Vagina (tissue), 2 donors: Measurements from ENCODE around the gene SERINC5. TPM values are rescaled to one million over a fixed set of nuclear protein-coding genes. Genes with fewer than 3 reads are reported as not detected.
"Not testable (repeated sequence)": the region's sequence is repeated elsewhere in the genome, so short reads cannot be mapped to it uniquely, and the experiment has no call there.

ENCODE experiments used
- DNase-seq, 2 donors: peaks; one replicate each; pipeline ENCODE4 v3.0.0-alpha.2; 2017; ENCODE audit errors: extremely low spot score in 2 of 2
- H3K27ac ChIP-seq: fragments of 200-600 bp; sonication (generic); one replicate; pipeline ENCODE4 v1.5.1; 2019
- H3K27me3 ChIP-seq: fragments of 200-600 bp; sonication (generic); one replicate; pipeline ENCODE4 v1.5.1; 2019
- H3K36me3 ChIP-seq, 2 donors: fragments of 200-600 bp; sonication (generic); one replicate each; pipeline ENCODE4 v1.5.1; 2017 to 2019
- H3K4me1 ChIP-seq: fragments of 200-600 bp; sonication (generic); one replicate; pipeline ENCODE4 v1.5.1; 2019
- H3K4me3 ChIP-seq, 2 donors: fragments of 200-600 bp; sonication (generic); 1 replicate in 1 of 2; 2 replicates in 1 of 2; pipeline ENCODE4 v1.5.1; 2016 to 2019
- H3K9me3 ChIP-seq: fragments of 200-600 bp; sonication (generic); one replicate; pipeline ENCODE4 v1.5.1; 2019
- POLR2A ChIP-seq, 2 donors: fragments of 450-650 bp; IDR thresholded peaks; one replicate each; pipeline ENCODE4 v1.6.1; 2017; ENCODE audit warnings: antibody characterized with exemption in 2 of 2, mild to moderate bottlenecking in 2 of 2, moderate library complexity in 2 of 2
- POLR2AphosphoS5 ChIP-seq, 2 donors: sonication (generic); formaldehyde crosslinking; IDR thresholded peaks; one replicate each; pipeline ENCODE4 v1.9.0; 2017; ENCODE audit warnings: antibody characterized with exemption in 2 of 2, mild to moderate bottlenecking in 2 of 2, low read depth in 1 of 2; ENCODE audit not compliant: insufficient read depth in 1 of 2
- intact Hi-C: fragments of 100-400 bp; cut with DNase I; formaldehyde crosslinking; loops from one replicate; pipeline ENCODE4 v1.15.1; 2023
- total RNA-seq: library from RNA; depleted of rRNA; stranded (reverse); fragments of >200 nt; gene quantifications from one replicate; pipeline ENCODE4 v1.2.3, GENCODE V29; 2016
- TF ChIP-seq, protein P1 (sequence below), 3 experiments: fragments of 450-650 bp in 2 of 3; fragments of 200-600 bp in 1 of 3; sonication (generic) in 1 of 3; IDR thresholded peaks; one replicate each; pipeline ENCODE4 v1.5.1; 2017 to 2019; ENCODE audit warnings: antibody characterized with exemption in 3 of 3, mild to moderate bottlenecking in 2 of 3, moderate library complexity in 2 of 3

Gene SERINC5
- total RNA-seq, result 35.6 TPM

DNA sequence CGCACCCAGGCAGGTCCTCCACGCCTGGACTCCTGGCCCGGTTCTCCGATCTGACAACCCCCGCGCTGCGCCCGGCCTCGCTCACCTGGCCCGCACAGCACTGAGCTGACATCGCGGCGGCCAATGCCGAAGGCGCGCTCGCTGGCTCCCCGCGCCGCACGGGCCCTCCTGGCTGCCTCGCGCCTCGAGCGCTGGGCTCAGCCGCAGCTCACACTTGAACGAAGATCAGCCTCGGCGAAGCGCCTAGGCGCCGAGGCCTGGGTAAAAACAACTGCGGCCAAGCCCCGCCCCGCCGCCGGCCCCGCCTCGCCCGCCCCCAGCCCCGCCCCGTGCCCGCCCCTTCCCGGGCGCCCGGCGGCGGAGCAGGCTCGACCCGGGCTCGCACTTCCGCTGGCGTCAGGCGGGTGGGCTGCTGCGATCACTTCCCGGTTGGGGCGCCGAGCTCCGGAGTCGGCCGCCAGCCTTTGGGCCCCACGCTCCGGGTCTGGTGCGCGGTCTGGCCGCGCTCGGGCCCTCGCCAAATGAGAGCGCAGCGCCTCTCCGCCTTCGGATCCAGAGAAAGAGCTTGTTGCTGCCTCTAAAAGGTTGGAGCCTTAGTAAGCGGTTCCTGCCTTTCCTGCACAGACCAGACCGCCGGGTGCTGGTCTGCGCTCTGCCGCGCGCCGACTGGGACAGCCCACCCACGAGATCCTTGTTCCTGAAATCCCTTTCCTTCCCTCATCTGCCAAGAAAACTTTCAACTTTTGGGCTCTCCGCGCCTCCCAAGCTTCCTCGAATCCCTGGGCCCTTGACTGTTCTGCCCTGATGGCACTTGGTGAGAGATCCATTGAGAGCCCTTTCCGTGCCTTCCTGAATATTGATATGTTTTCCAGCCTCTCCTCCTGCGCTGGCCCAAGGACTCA, at the start of gene SERINC5:
Gene SERINC5 (minus strand): TSS at position 238 of the 902 bp plus-strand sequence. CDS start 126 bp downstream, at position 112.
- Histone ChIP-seq H3K36me3 (no peaks in the 10 kb centered on the region), H3K27ac (peak within 1 kb of the TSS; percentile 96), H3K9me3 (no peaks in the 10 kb centered on the region), H3K27me3 (no peaks in the 10 kb centered on the region), H3K4me3 (peak within 1 kb of the TSS; percentile 64 to 79), H3K4me1 (peaks cover 51% of the 10 kb centered on the region)
- intact Hi-C loops, result loop anchor here (5.0 kb wide), 2 partner anchors 114 to 151 kb away; partner anchors contain the start of gene ZFYVE16
- peak in 1 of 2 donors; percentile 90 for TF ChIP-seq POLR2A (IDR thresholded peaks at IDR 0.05)
- TF ChIP-seq, protein P1, sequence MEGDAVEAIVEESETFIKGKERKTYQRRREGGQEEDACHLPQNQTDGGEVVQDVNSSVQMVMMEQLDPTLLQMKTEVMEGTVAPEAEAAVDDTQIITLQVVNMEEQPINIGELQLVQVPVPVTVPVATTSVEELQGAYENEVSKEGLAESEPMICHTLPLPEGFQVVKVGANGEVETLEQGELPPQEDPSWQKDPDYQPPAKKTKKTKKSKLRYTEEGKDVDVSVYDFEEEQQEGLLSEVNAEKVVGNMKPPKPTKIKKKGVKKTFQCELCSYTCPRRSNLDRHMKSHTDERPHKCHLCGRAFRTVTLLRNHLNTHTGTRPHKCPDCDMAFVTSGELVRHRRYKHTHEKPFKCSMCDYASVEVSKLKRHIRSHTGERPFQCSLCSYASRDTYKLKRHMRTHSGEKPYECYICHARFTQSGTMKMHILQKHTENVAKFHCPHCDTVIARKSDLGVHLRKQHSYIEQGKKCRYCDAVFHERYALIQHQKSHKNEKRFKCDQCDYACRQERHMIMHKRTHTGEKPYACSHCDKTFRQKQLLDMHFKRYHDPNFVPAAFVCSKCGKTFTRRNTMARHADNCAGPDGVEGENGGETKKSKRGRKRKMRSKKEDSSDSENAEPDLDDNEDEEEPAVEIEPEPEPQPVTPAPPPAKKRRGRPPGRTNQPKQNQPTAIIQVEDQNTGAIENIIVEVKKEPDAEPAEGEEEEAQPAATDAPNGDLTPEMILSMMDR (IDR thresholded peaks at IDR 0.05), result no peak
- peak in 1 of 2 donors; percentile 95 for TF ChIP-seq POLR2AphosphoS5 (IDR thresholded peaks at IDR 0.05; ENCODE audit: insufficient read depth in 1 of 2, low read depth in 1 of 2)
- peak in 1 of 2 donors; percentile 93 for DNase-seq

DNA sequence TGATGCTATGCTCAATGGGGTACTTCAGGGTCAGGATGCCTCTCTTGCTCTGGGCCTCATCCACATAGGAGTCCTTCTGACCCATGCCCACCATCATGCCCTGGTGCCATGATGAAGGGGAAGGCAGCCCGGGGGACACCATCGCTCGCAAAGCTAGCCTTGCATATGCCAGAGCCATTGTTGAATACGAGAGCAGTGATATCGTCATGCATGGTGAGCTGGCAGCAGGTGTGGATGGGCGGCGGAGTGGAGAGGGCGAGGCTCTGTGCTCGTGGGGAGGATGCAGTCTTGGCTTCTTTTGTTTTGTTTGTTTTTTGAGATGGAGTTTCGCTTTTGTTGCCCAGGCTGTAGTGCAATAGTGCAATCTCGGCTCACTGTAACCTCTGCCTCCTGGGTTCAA, 46.8 kb upstream of the SERINC5 start:
- no peak for DNase-seq
- Histone ChIP-seq H3K27me3 (no peaks in the 10 kb centered on the region), H3K4me3 (no peak overlapping the region), H3K4me1 (no peaks in the 10 kb centered on the region), H3K36me3 (no peaks in the 10 kb centered on the region), H3K9me3 (no peaks in the 10 kb centered on the region), H3K27ac (no peak overlapping the region)
- intact Hi-C loops, result no loop called here
- no peak for TF ChIP-seq POLR2A (IDR thresholded peaks at IDR 0.05)
- TF ChIP-seq, protein P1 (IDR thresholded peaks at IDR 0.05), result no peak
- TF ChIP-seq POLR2AphosphoS5 (IDR thresholded peaks at IDR 0.05; ENCODE audit: insufficient read depth in 1 of 2, low read depth in 1 of 2), result no peak

DNA sequence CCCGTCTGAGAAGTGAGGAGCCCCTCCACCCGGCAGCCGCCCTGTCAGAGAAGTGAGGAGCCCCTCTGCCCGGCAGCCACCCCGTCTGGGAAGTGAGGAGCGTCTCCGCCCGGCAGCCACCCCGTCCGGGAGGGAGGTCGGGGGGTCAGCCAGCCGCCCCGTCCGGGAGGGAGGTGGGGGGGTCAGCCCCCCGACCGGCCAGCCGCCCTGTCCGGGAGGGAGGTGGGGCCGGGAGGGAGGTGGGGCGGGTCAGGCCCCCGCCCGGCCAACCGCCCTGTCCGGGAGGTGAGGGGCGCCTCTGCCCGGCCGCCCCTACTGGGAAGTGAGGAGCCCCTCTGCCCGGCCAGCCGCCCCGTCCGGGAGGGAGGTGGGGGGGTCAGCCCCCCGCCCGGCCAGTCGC, 45.5 kb upstream of the SERINC5 start:
- DNase-seq, result not testable (repeated sequence)

DNA sequence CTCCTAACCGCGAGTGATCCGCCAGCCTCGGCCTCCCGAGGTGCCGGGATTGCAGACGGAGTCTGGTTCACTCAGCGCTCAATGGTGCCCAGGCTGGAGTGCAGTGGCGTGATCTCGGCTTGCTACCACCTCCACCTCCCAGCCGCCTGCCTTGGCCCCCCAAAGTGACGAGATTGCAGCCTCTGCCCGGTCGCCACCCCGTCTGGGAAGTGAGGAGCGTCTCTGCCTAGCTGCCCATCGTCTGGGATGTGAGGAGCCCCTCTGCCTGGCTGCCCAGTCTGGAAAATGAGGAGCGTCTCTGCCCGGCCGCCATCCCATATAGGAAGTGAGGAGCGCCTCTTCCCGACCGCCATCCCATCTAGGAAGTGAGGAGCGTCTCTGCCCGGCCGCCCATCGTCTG, 44.9 kb upstream of the SERINC5 start:
- intact Hi-C loops, H3K9me3 ChIP-seq, H3K27ac ChIP-seq, H3K27me3 ChIP-seq, H3K4me3 ChIP-seq, DNase-seq, H3K36me3 ChIP-seq, H3K4me1 ChIP-seq: not testable (repeated sequence)

More for the DNA sequence above, 45.5 kb upstream of the SERINC5 start:
- H3K4me3 ChIP-seq, H3K9me3 ChIP-seq, H3K4me1 ChIP-seq, H3K27me3 ChIP-seq, H3K36me3 ChIP-seq, H3K27ac ChIP-seq, intact Hi-C loops: not testable (repeated sequence)

DNA sequence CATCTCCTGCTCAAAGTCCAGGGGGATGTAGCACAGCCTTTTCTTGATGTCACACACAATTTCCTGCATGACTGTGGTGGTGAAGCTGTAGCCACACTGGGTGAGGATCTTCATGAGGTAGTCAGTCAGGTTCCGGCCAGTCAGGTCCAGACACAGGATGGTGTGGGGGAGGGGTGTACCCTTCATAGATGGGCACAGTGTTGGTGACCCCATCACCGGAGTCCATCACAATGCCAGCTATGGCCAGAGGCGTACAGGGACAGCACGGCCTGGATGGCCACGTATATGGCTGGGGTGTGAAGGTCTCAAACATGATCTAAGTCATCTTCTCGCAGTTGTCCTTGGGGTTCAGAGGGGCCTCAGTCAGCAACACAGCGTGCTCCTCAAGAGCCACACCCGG, 44.3 kb upstream of the SERINC5 start:
- TF ChIP-seq POLR2A (IDR thresholded peaks at IDR 0.05) (no peak), POLR2AphosphoS5 (IDR thresholded peaks at IDR 0.05; ENCODE audit: insufficient read depth in 1 of 2, low read depth in 1 of 2) (no peak)
- TF ChIP-seq, protein P1 (IDR thresholded peaks at IDR 0.05), result no peak
- Histone ChIP-seq H3K27ac (no peak overlapping the region), H3K4me3 (no peak overlapping the region), H3K27me3 (no peaks in the 10 kb centered on the region), H3K36me3 (no peaks in the 10 kb centered on the region), H3K4me1 (no peaks in the 10 kb centered on the region), H3K9me3 (no peaks in the 10 kb centered on the region)
- intact Hi-C loops, result no loop called here
- no peak for DNase-seq

DNA sequence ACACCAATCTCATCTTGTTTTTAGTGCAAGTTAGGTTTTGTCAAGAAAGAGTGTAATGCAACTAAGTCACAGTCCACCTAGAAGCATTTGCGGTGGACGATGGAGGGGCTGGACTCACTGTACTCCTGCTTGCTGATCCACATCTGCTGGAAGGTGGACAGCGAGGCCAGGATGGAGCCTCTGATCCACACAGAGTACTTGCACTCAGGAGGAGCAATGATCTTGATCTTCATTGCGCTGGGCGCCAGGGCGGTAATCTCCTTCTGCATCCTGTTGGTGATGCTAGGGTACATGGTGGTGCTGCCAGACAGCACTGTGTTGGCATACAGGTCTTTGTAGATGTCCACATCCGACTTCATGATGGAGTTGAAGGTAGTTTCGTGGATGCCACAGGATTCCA, 43.8 kb upstream of the SERINC5 start:
- Histone ChIP-seq H3K27me3 (no peaks in the 10 kb centered on the region), H3K27ac (no peak overlapping the region), H3K4me1 (no peaks in the 10 kb centered on the region), H3K4me3 (no peak overlapping the region), H3K9me3 (no peaks in the 10 kb centered on the region), H3K36me3 (no peaks in the 10 kb centered on the region)
- intact Hi-C loops, result no loop called here
- TF ChIP-seq, protein P1 (IDR thresholded peaks at IDR 0.05), result no peak
- no peak for TF ChIP-seq POLR2A (IDR thresholded peaks at IDR 0.05)
- no peak for TF ChIP-seq POLR2AphosphoS5 (IDR thresholded peaks at IDR 0.05; ENCODE audit: insufficient read depth in 1 of 2, low read depth in 1 of 2)
- DNase-seq, result no peak
